ENCODE measurements around the gene LOX.
"Not testable (repeated sequence)": the region's sequence is repeated elsewhere in the genome, so short reads cannot be mapped to it uniquely, and the experiment has no call there.

Gene LOX

GRCh38 chr5:122095158-122095557 lies 17.1 kb upstream of the LOX start:
- DNase-seq: no peak

- not testable (repeated sequence) for DNase-seq
Observed at GRCh38 chr5:122094251-122094650, 16.2 kb upstream of the LOX start.

- DNase-seq: no peak
Observed at GRCh38 chr5:122093415-122094180, 15.5 kb upstream of the LOX start.

- peak; percentile 38 for DNase-seq
Observed at GRCh38 chr5:122091936-122092600, 14.0 kb upstream of the LOX start.

- no peak for DNase-seq
Observed at GRCh38 chr5:122089096-122090013, 11.3 kb upstream of the LOX start.

GRCh38 chr5:122085041-122085440 lies 7.0 kb upstream of the LOX start:
- DNase-seq: no peak

GRCh38 chr5:122083535-122083934 lies 5.5 kb upstream of the LOX start:
- no peak for DNase-seq

GRCh38 chr5:122081541-122081940 lies 3.5 kb upstream of the LOX start:
- no peak for DNase-seq

GRCh38 chr5:122077366-122078115 lies 518 bp downstream of the LOX start:
- no peak for DNase-seq

GRCh38 chr5:122076669-122077365 lies 1.2 kb downstream of the LOX start:
- peak; percentile 53 for DNase-seq

GRCh38 chr5:122076050-122076461 lies 2.0 kb downstream of the LOX start:
- DNase-seq: no peak

GRCh38 chr5:122073864-122074263 lies 4.2 kb downstream of the LOX start:
- DNase-seq: no peak

- DNase-seq: no peak
Observed at GRCh38 chr5:122073018-122073417, 5.0 kb downstream of the LOX start.

- no peak for DNase-seq
Observed at GRCh38 chr5:122067390-122067789, 10.7 kb downstream of the LOX start.

GRCh38 chr5:122064992-122065391 lies 13.1 kb downstream of the LOX start:
- DNase-seq: no peak

GRCh38 chr5:122063836-122064235 lies 14.2 kb downstream of the LOX start:
- DNase-seq: no peak

GRCh38 chr5:122062205-122062604 lies 15.9 kb downstream of the LOX start:
- no peak for DNase-seq

GRCh38 chr5:122056913-122057312 lies 21.1 kb downstream of the LOX start:
- no peak for DNase-seq

- no peak for DNase-seq
Observed at GRCh38 chr5:122054266-122054665, 23.8 kb downstream of the LOX start.

- DNase-seq: peak; percentile 3
Observed at GRCh38 chr5:122053181-122054109, 24.6 kb downstream of the LOX start.

GRCh38 chr5:122051569-122051968 lies 26.5 kb downstream of the LOX start:
- DNase-seq: no peak
